Neural progenitor cell (in vitro differentiated cells): ENCODE results near the gene SPTA1.

ENCODE experiments used
- EZH2 ChIP-seq: fragments of 200-600 bp; sonication (generic); IDR thresholded peaks from 2 replicates; pipeline ENCODE4 v1.6.1; 2017; ENCODE audit warnings: antibody characterized with exemption, mild to moderate bottlenecking, moderate library complexity
- EZH2phosphoT487 ChIP-seq: fragments of 200-600 bp; sonication (generic); IDR thresholded peaks from 2 replicates; pipeline ENCODE4 v1.6.1; 2017; ENCODE audit warnings: antibody characterized with exemption
- TF ChIP-seq, protein P1 (sequence below): fragments of 200-600 bp; sonication (generic); IDR thresholded peaks from 2 replicates; pipeline ENCODE4 v1.5.1; 2017; ENCODE audit warnings: antibody characterized with exemption, mild to moderate bottlenecking

DNA sequence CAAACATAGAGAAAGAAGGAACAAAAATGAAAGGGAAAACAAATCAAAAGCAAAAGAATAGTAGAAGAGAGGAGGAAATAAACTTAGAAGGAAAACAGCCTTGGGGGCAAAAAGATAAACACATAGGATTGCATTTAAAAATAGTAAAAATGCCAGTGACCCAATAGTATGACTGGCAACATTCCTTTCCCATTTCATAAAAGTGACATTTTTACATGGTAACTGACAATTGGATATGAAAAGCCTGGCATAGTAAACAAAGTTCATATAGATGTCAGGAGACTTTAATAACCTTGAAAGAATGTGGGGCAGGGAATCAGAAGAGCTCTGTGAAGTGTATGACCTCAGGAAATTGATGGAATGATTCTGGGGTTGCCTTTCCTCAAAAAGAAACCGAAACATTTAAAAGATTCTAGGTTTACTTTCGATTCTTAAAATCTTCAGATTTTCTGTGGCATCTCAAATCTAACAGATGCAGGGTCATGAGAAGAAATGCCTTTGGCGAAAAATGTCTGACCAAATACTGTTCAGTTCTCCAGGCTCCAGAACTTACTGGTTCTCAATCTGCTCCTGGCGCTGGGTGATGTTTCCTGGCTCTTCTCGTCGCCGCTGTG is 33.7 kb downstream of the SPTA1 start:
- TF ChIP-seq, protein P1, sequence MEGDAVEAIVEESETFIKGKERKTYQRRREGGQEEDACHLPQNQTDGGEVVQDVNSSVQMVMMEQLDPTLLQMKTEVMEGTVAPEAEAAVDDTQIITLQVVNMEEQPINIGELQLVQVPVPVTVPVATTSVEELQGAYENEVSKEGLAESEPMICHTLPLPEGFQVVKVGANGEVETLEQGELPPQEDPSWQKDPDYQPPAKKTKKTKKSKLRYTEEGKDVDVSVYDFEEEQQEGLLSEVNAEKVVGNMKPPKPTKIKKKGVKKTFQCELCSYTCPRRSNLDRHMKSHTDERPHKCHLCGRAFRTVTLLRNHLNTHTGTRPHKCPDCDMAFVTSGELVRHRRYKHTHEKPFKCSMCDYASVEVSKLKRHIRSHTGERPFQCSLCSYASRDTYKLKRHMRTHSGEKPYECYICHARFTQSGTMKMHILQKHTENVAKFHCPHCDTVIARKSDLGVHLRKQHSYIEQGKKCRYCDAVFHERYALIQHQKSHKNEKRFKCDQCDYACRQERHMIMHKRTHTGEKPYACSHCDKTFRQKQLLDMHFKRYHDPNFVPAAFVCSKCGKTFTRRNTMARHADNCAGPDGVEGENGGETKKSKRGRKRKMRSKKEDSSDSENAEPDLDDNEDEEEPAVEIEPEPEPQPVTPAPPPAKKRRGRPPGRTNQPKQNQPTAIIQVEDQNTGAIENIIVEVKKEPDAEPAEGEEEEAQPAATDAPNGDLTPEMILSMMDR = no peak
- no peak for TF ChIP-seq EZH2
- TF ChIP-seq EZH2phosphoT487 = no peak
